SH-SY5Y (cell line): ENCODE data around the gene GNAI3.

Source experiments
- GATA2 ChIP-seq: IDR thresholded peaks from 2 replicates; pipeline ENCODE4 v1.6.1; 2011; ENCODE audit warnings: mild to moderate bottlenecking, low read depth, low read length
- GATA3 ChIP-seq: IDR thresholded peaks from 2 replicates; pipeline ENCODE4 v1.6.1; 2011; ENCODE audit warnings: low read depth, mild to moderate bottlenecking, low read length, moderate library complexity

DNA sequence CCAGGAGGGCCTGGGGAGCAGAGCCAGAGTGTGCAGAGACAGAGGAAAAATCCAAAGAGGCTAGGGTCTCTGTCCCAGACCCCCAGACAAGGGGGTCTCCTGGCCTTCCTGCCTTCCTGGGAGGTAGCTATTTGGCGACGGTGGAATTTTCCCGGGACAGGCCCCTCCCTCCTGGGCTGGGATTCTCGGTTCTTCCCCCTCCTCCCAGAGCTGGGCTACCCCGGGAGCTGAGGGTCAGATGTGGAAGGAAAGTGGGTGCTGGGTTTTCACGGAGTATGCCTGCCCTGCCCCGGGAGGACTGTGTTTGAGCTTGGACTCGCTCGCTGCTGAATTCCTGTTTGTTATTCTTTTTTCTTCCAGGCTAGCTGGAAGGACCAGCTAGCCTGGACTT is 72.0 kb downstream of the GNAI3 start:
- TF ChIP-seq GATA2 = no peak
- TF ChIP-seq GATA3 = no peak
